Measurements from ENCODE around the gene TNN. TPM values are rescaled to one million over a fixed set of nuclear protein-coding genes. Genes with fewer than 3 reads are reported as not detected.

Gene TNN
- total and polyA plus RNA-seq, 2 experiments from 2014 or later, result 0.18 to 0.31 TPM

GRCh38 chr1:175185903-175186302 lies 118.3 kb downstream of the TNN start:
- Mint-ChIP-seq H3K9me3 (no peaks in the 10 kb centered on the region), H3K4me1 (peaks cover 10% of the 10 kb centered on the region), H3K27me3 (ENCODE audit: insufficient read depth, low read depth, poor library complexity) (peaks cover 5% of the 10 kb centered on the region), H3K36me3 (ENCODE audit: low read depth) (no peaks in the 10 kb centered on the region; the same call in 2 of the 3 replicates), H3K4me3 (no peak overlapping the region), H3K27ac (no peak overlapping the region)
- Histone ChIP-seq H3K36me3 (ENCODE audit: insufficient read depth) (no peaks in the 10 kb centered on the region), H3K4me2 (no peak overlapping the region), H3K27ac (ENCODE audit: low read depth) (no peak overlapping the region), H4K20me1 (replicated peaks; ENCODE audit: insufficient read depth) (no peaks in the 10 kb centered on the region), H3K4me3 (no peak overlapping the region), H3K79me2 (replicated peaks; ENCODE audit: insufficient read depth) (no peaks in the 10 kb centered on the region), H3F3A (replicated peaks; ENCODE audit: low read depth) (no peaks in the 10 kb centered on the region), H2AFZ (no peak overlapping the region), H3K9me2 (ENCODE audit: insufficient read depth) (no peaks in the 10 kb centered on the region), H3K27me3 (ENCODE audit: insufficient read depth) (peaks cover under 1% of the 10 kb centered on the region; the same call in 1 of the 2 replicates), H3K4me1 (ENCODE audit: insufficient read depth) (peaks cover 5% of the 10 kb centered on the region; the same call in 1 of the 2 replicates)
- DNase-seq (ENCODE audit: low spot score) (no peak), ATAC-seq (no peak)
- TF ChIP-seq ZNF114 (CRISPR knock-in tag; IDR thresholded peaks at IDR 0.05), result no peak
- TF ChIP-seq ETS1 (IDR thresholded peaks at IDR 0.05), result no peak
- no peak for TF ChIP-seq EZH2 (IDR thresholded peaks at IDR 0.05; ENCODE audit: low read depth, unreplicated experiment)
- TF ChIP-seq STAT1 (IDR thresholded peaks at IDR 0.05; ENCODE audit: unreplicated experiment), result no peak
- TF ChIP-seq CREB1 (CRISPR knock-in tag; IDR thresholded peaks at IDR 0.05; ENCODE audit: low read depth), result no peak
- no peak for TF ChIP-seq POLR2AphosphoS5 (IDR thresholded peaks at IDR 0.05; ENCODE audit: low read depth)
- TF ChIP-seq REST (IDR thresholded peaks at IDR 0.05; ENCODE audit: unreplicated experiment), result no peak
- TF ChIP-seq ZNF331 (CRISPR knock-in tag; IDR thresholded peaks at IDR 0.05; ENCODE audit: low read depth), result no peak
- no peak for TF ChIP-seq CTCF (conservative IDR thresholded peaks at IDR 0.05; ENCODE audit: low read depth in 2 of 2)
- no peak for TF ChIP-seq NANOG (IDR thresholded peaks at IDR 0.05; ENCODE audit: borderline replicate concordance)
- no peak for TF ChIP-seq EZH2phosphoT487 (IDR thresholded peaks at IDR 0.05; ENCODE audit: unreplicated experiment)
- no peak for TF ChIP-seq ZNF462 (CRISPR knock-in tag; IDR thresholded peaks at IDR 0.05)
- no peak for TF ChIP-seq JUNB (IDR thresholded peaks at IDR 0.05; ENCODE audit: unreplicated experiment)

Data from GM23338 (cell line).